GM19023 (cell line): ENCODE data around the gene SLC22A24.
"Not testable (repeated sequence)": the region's sequence is repeated elsewhere in the genome, so short reads cannot be mapped to it uniquely, and the experiment has no call there.

Experiments used
- ATAC-seq: cut with Tn5 transposase; IDR thresholded peaks from one replicate; pipeline ENCODE4 v1.9.1; 2021; ENCODE audit warnings: mild to moderate bottlenecking, moderate library complexity; ENCODE audit not compliant: unreplicated experiment

Gene SLC22A24, protein sequence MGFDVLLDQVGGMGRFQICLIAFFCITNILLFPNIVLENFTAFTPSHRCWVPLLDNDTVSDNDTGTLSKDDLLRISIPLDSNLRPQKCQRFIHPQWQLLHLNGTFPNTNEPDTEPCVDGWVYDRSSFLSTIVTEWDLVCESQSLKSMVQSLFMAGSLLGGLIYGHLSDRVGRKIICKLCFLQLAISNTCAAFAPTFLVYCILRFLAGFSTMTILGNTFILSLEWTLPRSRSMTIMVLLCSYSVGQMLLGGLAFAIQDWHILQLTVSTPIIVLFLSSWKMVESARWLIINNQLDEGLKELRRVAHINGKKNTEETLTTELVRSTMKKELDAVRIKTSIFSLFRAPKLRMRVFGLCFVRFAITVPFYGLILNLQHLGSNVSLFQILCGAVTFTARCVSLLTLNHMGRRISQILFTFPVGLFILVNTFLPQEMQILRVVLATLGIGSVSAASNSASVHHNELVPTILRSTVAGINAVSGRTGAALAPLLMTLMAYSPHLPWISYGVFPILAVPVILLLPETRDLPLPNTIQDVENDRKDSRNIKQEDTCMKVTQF

DNA sequence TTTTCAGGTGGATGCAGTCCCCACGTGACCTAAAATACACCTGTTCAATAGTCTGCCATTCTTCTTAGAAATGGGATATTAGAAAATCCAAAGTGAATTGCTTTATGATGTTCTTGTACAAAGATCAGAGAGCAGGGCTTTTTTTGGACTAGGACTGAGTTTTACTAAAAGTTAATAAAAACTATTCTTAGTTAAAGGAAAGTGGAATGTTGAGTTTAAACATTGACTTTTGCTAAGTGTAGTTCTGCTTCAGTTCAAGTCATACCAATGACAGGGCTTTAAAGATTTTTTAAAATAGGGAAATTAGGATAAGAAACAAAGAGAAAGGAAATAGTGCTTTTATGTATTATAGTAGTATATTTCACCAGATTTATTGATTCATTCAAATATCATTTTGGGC is at the start of gene SLC22A24:
Gene SLC22A24, minus strand, starts transcription at position 101 of the 400 bp plus-strand sequence. CDS start 442 bp downstream, outside the sequence.
- ATAC-seq, result no peak

DNA sequence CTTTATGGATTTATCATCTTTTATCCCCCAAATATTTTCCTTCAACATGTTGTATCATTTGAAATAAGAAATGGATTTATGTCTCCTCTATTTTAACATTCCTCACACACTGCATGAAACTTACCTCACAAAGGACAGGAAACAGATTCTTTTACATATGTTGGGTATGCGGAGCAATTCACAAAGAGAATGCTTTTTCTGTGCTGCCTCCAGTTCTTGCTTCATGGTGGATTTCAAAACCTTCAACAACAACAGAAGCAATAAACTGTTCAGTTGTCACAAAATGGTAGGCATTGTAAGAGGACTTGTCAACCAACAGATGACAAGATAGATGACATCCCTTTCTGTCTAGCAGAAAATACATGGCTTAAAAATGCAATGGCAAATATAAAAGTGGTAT is 36.5 kb upstream of the SLC22A24 start:
- no peak for ATAC-seq

DNA sequence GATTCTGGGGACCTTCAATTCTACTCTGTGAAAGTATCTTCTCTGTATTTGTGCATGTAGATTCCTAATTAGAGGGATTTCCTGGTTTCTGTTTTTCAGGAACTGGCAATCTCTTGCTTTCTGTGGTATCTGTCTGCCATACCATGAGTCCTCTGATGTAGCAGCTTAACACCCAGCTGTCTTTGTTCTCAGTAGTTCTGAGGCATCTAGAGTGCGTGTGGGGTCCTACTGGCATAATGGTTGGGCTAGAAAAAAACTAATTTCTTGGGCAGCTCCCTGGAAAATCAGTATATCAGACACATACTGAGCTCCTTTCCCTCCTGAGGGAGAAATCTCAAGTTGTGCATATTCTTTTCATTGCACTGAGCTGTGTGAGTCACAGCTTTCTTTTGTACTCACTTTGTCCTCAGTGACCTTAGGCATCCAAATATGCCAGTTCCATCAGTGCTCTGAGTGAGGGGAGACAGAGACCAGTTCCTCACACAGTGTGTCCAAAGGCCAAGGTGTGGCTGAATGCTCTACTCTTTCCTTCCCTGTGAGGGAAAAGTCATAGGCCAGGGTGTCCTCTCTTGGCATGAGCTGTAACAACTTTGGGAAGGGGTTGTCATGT is 35.5 kb upstream of the SLC22A24 start:
- ATAC-seq, result no peak

DNA sequence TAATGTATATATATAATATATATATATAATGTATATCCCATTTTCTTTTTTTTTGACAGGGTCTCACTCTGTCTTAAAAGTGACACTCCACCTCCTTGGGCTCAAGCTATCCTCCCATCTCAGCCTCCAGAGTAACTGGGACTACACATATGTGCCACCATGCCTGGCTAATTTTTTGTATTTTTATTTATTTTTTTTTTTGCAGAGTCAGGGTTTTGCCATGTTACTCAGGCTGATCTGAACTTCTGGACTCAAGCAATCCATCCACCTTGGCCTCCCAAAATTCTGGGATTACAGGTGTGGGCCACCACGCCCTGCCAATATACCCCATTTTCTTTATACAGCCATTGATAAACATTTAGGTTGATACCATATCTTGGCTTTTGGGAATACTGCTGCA is 33.9 kb upstream of the SLC22A24 start:
- ATAC-seq, result no peak

DNA sequence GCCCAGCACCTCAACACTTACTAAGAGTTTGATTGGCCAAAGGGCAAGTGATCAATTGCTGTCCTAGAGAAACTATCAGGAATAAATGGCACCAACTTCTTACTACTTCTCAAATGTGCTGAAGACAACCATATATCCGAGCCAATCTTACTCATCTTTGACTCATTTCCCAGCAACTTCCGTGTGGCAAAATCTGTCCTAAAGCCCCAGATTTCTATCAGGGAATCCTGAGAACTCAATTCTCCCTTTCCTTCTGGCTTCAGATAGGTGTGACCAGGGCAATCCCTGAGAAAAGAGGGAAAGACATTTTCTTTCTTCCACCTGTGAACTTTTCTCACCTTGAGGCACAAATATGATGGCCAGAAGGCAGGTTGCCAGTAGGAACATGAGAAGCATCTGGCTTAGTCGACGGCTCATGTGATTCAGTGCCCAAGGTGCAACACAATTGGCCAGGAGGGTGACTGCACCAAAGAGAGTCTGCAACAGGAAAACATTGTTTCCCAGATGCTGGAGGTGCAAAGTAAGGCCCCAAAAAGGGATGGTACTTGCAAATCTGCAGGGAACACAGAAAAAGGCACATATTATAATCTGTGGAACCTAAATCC is 21.8 kb upstream of the SLC22A24 start:
- ATAC-seq, result no peak

DNA sequence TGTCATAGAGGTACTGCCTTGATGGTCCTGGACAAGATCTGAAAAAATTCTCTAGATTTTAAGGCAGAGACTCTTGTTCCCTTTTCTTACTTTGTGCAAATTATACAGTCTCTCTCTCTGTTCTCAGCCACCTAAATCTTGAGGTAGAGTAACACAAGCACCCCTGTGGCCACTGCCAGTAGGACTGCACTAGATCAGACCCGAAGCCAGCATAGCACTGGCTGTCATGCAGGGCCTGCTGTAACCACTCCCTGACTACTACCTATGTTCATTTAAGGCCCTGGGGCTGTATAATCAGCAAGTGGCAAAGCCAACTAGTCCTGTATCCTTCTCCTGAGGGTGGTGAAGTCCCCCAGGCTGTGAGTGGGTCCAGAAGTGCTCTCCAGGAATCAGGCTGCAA is 11.8 kb upstream of the SLC22A24 start:
- no peak for ATAC-seq

DNA sequence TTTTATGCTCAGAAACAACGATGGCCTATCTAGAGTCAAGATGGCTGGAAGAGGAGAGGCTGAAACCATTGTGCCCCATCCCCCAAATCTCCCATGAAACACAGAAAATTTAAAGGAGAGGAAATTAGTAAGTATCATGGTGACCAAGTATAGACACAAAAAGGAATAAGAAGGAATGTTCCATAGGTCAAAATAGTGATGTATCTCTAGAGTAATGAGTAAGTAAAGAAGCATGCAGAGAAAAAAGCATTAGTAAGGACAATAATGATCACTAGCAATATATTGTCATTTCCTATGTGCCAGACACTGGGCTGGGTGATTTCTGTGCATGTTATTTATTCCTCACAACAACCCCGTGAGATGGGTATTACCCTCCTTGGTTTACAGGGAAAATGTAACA is 2.6 kb upstream of the SLC22A24 start:
- no peak for ATAC-seq

DNA sequence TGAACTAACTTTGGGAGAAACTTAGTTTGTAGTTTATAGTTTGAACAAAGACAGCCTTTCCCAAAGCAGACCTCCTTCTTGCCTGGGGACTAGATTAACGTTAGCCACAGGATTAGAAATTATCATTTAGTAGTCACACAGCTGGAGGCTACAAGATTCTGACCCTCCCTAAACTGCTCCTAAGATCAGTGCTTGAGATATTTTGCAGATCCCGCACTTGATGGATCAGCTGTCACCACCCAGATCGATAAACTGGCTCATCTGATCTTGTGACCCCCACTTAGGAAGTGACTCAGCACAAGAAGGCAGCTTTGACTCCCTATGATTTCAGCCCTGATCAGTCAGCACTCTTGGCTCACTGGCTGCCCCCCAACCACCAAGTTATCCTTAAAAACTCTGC is 1.6 kb downstream of the SLC22A24 start:
- no peak for ATAC-seq

DNA sequence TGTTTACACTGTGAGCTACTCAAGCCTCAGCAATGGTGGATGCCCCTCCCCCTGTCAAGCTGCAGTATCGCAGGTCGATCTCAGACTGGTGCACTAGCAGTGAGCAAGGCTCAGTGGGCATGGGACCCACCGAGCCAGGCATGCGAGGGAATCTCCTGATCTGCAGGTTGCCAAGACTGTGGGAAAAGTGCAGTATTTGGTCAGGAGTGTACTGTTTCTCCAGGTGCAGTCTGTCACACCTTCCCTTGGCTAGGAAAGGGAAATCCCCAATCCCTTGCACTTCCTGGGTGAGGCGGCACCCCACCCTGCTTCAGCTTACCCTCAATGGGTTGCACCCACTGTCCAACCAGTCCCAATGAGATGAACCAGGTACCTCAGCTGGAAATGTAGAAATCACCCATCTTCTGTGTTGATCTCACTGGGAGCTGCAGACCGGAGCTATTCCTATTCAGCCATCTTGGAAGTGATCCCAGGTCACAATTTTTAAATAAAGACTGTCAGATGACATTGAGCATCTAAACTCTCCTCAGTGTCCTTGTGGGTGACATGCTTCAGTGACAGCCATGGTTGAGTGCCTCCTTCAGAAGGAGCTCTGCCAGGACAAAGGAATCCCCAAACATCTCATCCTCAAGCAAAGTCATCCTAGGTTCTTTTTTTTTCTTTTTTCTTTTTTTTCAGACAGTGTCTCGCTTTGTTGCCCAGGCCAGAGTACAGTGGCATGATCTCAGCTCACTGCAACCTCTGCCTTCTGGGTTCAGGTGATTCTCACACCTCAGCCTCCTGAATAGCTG is 10.8 kb downstream of the SLC22A24 start:
- no peak for ATAC-seq

DNA sequence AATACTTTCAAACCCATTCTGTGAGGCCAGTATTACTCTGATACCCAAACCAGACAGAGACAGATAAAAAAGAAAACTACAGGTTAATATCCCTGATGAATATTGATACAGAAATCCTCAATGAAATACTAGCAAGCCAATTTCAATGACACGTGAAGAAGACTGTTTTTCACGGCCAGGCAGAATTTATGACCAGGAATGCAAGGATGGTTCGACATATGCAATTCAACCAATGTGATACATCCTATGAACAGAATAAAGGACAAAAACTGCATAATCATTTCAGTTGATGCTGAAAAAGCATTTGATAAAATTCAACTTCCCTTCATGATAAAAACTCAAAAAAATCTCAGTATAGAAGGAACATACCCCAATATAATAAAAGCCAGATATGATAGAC is 44.5 kb downstream of the SLC22A24 start:
- no peak for ATAC-seq

DNA sequence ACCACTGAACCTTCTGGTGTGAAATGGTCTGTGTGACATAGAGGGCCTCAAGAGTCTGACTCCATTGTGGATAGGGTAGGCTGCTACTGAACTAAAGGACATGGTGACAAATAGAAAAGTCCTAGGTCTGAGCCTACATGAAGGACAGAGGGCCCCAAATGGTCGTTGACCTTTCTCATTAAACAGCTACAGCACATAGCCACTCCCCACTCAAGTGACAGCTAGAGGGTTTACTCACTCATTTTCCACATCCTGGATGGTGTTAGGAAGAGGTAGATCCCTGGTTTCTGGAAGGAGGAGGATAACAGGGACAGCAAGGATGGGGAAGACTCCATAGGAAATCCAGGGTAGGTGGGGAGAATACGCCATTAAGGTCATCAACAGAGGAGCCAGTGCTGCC is 63.3 kb downstream of the SLC22A24 start:
- no peak for ATAC-seq

DNA sequence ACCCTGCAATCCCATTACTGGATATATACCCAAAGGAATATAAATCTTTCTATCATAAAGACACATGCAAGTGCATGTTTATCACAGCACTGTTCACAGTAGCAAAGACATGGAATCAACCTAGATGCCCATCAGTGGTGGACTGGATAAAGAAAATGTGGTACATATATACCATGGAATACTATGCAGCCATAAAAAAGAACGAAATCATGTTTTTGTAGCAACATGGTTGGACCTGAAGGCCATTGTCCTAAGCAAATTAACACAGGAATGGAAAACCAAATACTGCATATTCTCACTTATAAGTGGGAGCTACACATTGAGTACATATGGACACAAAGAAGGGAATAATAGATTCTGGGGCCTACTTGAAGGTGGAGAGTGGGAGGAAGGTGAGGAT is 97.8 kb downstream of the SLC22A24 start:
- ATAC-seq, result not testable (repeated sequence)

DNA sequence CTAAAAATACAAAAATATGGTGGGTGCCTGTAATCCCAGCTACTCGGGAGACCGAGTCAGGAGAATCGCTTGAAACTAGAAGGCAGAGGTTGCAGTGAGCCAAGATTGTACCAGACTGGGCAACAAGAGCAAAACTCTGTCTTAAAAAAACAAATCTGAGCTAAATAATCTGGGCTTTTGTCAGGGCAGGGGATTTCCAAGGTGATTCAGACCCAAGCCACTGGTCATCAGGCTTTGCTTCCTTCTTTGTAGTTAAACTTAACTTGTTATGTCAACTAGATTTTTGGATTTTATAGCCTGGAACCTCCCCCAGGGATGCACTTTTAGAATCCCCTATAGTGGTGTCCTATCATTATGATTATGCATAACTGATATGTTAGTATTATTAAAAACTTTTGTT is 101.4 kb downstream of the SLC22A24 start:
- ATAC-seq, result no peak

DNA sequence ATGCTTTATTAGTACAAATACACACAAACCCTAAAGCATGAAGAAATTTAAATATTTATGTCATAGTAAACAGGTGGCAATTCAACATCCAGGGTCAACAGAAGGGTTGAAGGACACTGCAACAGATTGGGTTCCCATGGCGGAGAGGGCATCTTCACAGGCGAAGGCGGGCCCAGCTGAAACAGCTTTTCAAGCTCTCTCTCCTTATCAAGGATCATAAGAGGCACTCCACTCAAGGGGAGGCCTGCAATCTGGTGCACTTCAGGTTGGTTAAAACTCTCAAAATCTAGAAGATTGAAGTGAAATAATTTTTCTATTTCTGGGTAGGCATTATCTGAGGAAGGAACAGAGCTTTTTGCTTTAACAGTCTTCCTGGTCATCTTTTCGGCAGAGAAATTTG is 111.6 kb downstream of the SLC22A24 start:
- no peak for ATAC-seq
